Stimulated activated CD8-positive, alpha-beta memory T cell treated with anti-CD3 and anti-CD28 coated beads, Interleukin-4, amount 100 ng/mL, for 4 hours (primary cell): ENCODE data around the gene BCDIN3D.
"Not testable (repeated sequence)": the region's sequence is repeated elsewhere in the genome, so short reads cannot be mapped to it uniquely, and the experiment has no call there.

Source experiments
- DNase-seq, 2 donors: peaks; one replicate each; pipeline ENCODE4 v3.0.0-alpha.2; 2020; ENCODE audit warnings: low read depth in 2 of 2, low spot score in 1 of 2

BCDIN3D gene

GRCh38 chr12:49863946-49864797 lies 21.3 kb upstream of the BCDIN3D start:
- DNase-seq: no peak

- not testable (repeated sequence) for DNase-seq
Measured at GRCh38 chr12:49860921-49861320, 18.0 kb upstream of the BCDIN3D start.

GRCh38 chr12:49855890-49856289 lies 13.0 kb upstream of the BCDIN3D start:
- DNase-seq: not testable (repeated sequence)

GRCh38 chr12:49854976-49855375 lies 12.1 kb upstream of the BCDIN3D start:
- no peak for DNase-seq

- no peak for DNase-seq
Measured at GRCh38 chr12:49853671-49854070, 10.8 kb upstream of the BCDIN3D start.

GRCh38 chr12:49847161-49847560 lies 4.3 kb upstream of the BCDIN3D start:
- no peak for DNase-seq

- no peak for DNase-seq
Measured at GRCh38 chr12:49846032-49846431, 3.1 kb upstream of the BCDIN3D start.

GRCh38 chr12:49843876-49844437 lies 1.1 kb upstream of the BCDIN3D start:
- no peak for DNase-seq

- no peak for DNase-seq
Measured at GRCh38 chr12:49843411-49843810, 505 bp upstream of the BCDIN3D start.

- no peak for DNase-seq
Measured at GRCh38 chr12:49838973-49839633, 3.8 kb downstream of the BCDIN3D start.

GRCh38 chr12:49832836-49833421 lies 10.0 kb downstream of the BCDIN3D start:
- no peak for DNase-seq

- DNase-seq: no peak
Measured at GRCh38 chr12:49831717-49832116, 11.2 kb downstream of the BCDIN3D start.

GRCh38 chr12:49828133-49829091 lies 14.5 kb downstream of the BCDIN3D start, which contains the start of gene NCKAP5L:
Gene NCKAP5L, minus strand, starts transcription at chr12:49828413. Its CDS starts 24,369 bp downstream, at chr12:49804044.
- DNase-seq: peak; percentile 86

GRCh38 chr12:49827401-49828099 lies 15.4 kb downstream of the BCDIN3D start:
- no peak for DNase-seq

- DNase-seq: no peak
Measured at GRCh38 chr12:49827051-49827400, 15.9 kb downstream of the BCDIN3D start.

GRCh38 chr12:49825971-49826421 lies 16.9 kb downstream of the BCDIN3D start:
- DNase-seq: no peak

GRCh38 chr12:49825360-49825970 lies 17.4 kb downstream of the BCDIN3D start:
- DNase-seq: no peak

- DNase-seq: no peak
Measured at GRCh38 chr12:49824895-49825294, 18.0 kb downstream of the BCDIN3D start.

- DNase-seq: no peak
Measured at GRCh38 chr12:49824416-49824815, 18.5 kb downstream of the BCDIN3D start.
